Measurements from ENCODE around the gene CLDN6.

GRCh38 chr16:2973605-2974318, 44.2 kb downstream of the CLDN6 start:
- TF ChIP-seq CTCF (conservative IDR thresholded peaks at IDR 0.05 in 1 of 2, IDR thresholded peaks at IDR 0.05 in 1 of 2; ENCODE audit: low read depth in 1 of 2, low read length in 2 of 2) (no peak), EZH2 (IDR thresholded peaks at IDR 0.05; ENCODE audit: low read length, missing control alignments) (no peak)
